GM18517 (cell line): ENCODE data around the gene CRAT.
"Not testable (repeated sequence)": the region's sequence is repeated elsewhere in the genome, so short reads cannot be mapped to it uniquely, and the experiment has no call there.

Source experiments
- ATAC-seq: cut with Tn5 transposase; IDR thresholded peaks from one replicate; pipeline ENCODE4 v1.9.1; 2021; ENCODE audit warnings: mild to moderate bottlenecking, moderate library complexity; ENCODE audit not compliant: unreplicated experiment

The CRAT gene

GRCh38 chr9:129138476-129139232, 28.1 kb upstream of the CRAT start:
- no peak for ATAC-seq

GRCh38 chr9:129138144-129138462, 27.5 kb upstream of the CRAT start:
- ATAC-seq, result no peak

- ATAC-seq, result no peak
Observed at GRCh38 chr9:129137292-129138143, 26.9 kb upstream of the CRAT start.

- ATAC-seq, result no peak
Observed at GRCh38 chr9:129136446-129137035, 25.9 kb upstream of the CRAT start.

GRCh38 chr9:129135476-129135875, 24.9 kb upstream of the CRAT start:
- ATAC-seq, result no peak

GRCh38 chr9:129133082-129133481, 22.5 kb upstream of the CRAT start:
- ATAC-seq, result no peak

GRCh38 chr9:129131300-129132145, 20.9 kb upstream of the CRAT start:
- ATAC-seq, result no peak

GRCh38 chr9:129130791-129131190, 20.2 kb upstream of the CRAT start:
- no peak for ATAC-seq

GRCh38 chr9:129130271-129130670, 19.7 kb upstream of the CRAT start:
- ATAC-seq, result not testable (repeated sequence)

- no peak for ATAC-seq
Observed at GRCh38 chr9:129128689-129129088, 18.1 kb upstream of the CRAT start.

- ATAC-seq, result no peak
Observed at GRCh38 chr9:129126749-129127618, 16.4 kb upstream of the CRAT start.

- no peak for ATAC-seq
Observed at GRCh38 chr9:129125478-129125877, 14.9 kb upstream of the CRAT start.

GRCh38 chr9:129124506-129125069, 14.0 kb upstream of the CRAT start:
- no peak for ATAC-seq

GRCh38 chr9:129122976-129123375, 12.4 kb upstream of the CRAT start:
- not testable (repeated sequence) for ATAC-seq

- no peak for ATAC-seq
Observed at GRCh38 chr9:129122133-129122532, 11.5 kb upstream of the CRAT start.

GRCh38 chr9:129121483-129121882, 10.9 kb upstream of the CRAT start:
- ATAC-seq, result no peak

- ATAC-seq, result no peak
Observed at GRCh38 chr9:129118799-129119198, 8.2 kb upstream of the CRAT start.

- ATAC-seq, result no peak
Observed at GRCh38 chr9:129113645-129114304, 3.2 kb upstream of the CRAT start.

GRCh38 chr9:129112526-129112925, 1.9 kb upstream of the CRAT start:
- ATAC-seq, result not testable (repeated sequence)
